Stomach (tissue), 9 donors: ENCODE data around the gene ENC1. TPM values are rescaled to one million over a fixed set of nuclear protein-coding genes. Genes with fewer than 3 reads are reported as not detected.
A peak's percentile ranks its signal among the peaks of the same experiment; 100 is the strongest.

ENCODE experiments used
- DNase-seq, 2 donors: peaks; one replicate each; pipeline versions ENCODE4 v3.0.0 to v3.0.0-alpha.2; 2013 to 2019
- H3K27ac ChIP-seq, 5 donors: fragments of 200-600 bp in 4 of 5; sonication (generic) in 4 of 5; one replicate each; pipeline ENCODE4 v1.5.1; 2013 to 2019; ENCODE audit warnings: mild to moderate bottlenecking in 1 of 5, moderate library complexity in 1 of 5
- H3K27me3 ChIP-seq, 3 donors: fragments of 200-600 bp; sonication (generic); one replicate each; pipeline ENCODE4 v1.5.1; 2017 to 2019; ENCODE audit warnings: mixed run types in 1 of 3
- H3K36me3 ChIP-seq, 4 donors: fragments of 200-600 bp; sonication (generic); 1 replicate in 3 of 4; 2 replicates in 1 of 4; pipeline ENCODE4 v1.5.1; 2016 to 2019
- H3K4me1 ChIP-seq, 4 donors: fragments of 200-600 bp; sonication (generic); one replicate each; pipeline ENCODE4 v1.5.1; 2016 to 2019
- H3K4me3 ChIP-seq, 4 donors: fragments of 200-600 bp; sonication (generic) in 3 of 4; one replicate each; pipeline ENCODE4 v1.5.1; 2016 to 2019; ENCODE audit warnings: mild to moderate bottlenecking in 1 of 4
- H3K9me3 ChIP-seq, 4 donors: fragments of 200-600 bp; sonication (generic); one replicate each; pipeline ENCODE4 v1.5.1; 2016 to 2019
- EP300 ChIP-seq: sonication (generic); formaldehyde crosslinking; IDR thresholded peaks from one replicate; pipeline ENCODE4 v1.6.1; 2017; ENCODE audit warnings: antibody characterized with exemption
- POLR2A ChIP-seq, 4 donors: fragments of 450-650 bp; IDR thresholded peaks; one replicate each; pipeline ENCODE4 v1.6.1; 2016; ENCODE audit warnings: antibody characterized with exemption in 4 of 4, control low read depth in 2 of 4, mild to moderate bottlenecking in 1 of 4, moderate library complexity in 1 of 4
- POLR2AphosphoS5 ChIP-seq, 3 donors: sonication (generic); formaldehyde crosslinking; IDR thresholded peaks; one replicate each; pipeline ENCODE4 v1.6.1; 2016; ENCODE audit warnings: antibody characterized with exemption in 3 of 3
- WGBS, 5 donors: extraction: QIAGEN DNeasy Blood & Tissue Kit in 3 of 5; methylation state at CpG; one replicate each; pipeline versions ENCODE4 v1.1.5 to v1.1.7; 2013 to 2018; 5-methylcytosine and 5-hydroxymethylcytosine counted together
- intact Hi-C: fragments of 100-400 bp; cut with DNase I; formaldehyde crosslinking; loops from one replicate; pipeline ENCODE4 v1.15.1; 2023; ENCODE audit warnings: low total_unique reads
- polyA plus RNA-seq, 3 donors: library from polyadenylated mRNA; stranded (reverse); fragments of 200-250 nt; gene quantifications; one replicate each; pipeline ENCODE4 v1.2.3, GENCODE V29; 2013
- total RNA-seq, 5 donors: library from RNA; depleted of rRNA; stranded (reverse); fragments of >200 nt; gene quantifications; one replicate each; pipeline versions ENCODE4 v1.1.0 to v1.2.3, GENCODE V29; 2014 to 2016
- TF ChIP-seq, protein P1 (sequence below), 7 experiments: fragments of 450-650 bp in 4 of 7; fragments of 200-600 bp in 3 of 7; sonication (generic) in 3 of 7; IDR thresholded peaks; one replicate each; pipeline ENCODE4 v1.5.1; 2016 to 2019; ENCODE audit warnings: antibody characterized with exemption in 7 of 7, control low read depth in 2 of 7, mild to moderate bottlenecking in 1 of 7
- donor health status: healthy with polysubstance abuse.
- donor health status: Bipolar disorder and iron deficiency.
- donor health status: healthy.

The ENC1 gene
- total and polyA plus RNA-seq, 8 donors, result 3.5 to 136 (median 14.0) TPM

DNA sequence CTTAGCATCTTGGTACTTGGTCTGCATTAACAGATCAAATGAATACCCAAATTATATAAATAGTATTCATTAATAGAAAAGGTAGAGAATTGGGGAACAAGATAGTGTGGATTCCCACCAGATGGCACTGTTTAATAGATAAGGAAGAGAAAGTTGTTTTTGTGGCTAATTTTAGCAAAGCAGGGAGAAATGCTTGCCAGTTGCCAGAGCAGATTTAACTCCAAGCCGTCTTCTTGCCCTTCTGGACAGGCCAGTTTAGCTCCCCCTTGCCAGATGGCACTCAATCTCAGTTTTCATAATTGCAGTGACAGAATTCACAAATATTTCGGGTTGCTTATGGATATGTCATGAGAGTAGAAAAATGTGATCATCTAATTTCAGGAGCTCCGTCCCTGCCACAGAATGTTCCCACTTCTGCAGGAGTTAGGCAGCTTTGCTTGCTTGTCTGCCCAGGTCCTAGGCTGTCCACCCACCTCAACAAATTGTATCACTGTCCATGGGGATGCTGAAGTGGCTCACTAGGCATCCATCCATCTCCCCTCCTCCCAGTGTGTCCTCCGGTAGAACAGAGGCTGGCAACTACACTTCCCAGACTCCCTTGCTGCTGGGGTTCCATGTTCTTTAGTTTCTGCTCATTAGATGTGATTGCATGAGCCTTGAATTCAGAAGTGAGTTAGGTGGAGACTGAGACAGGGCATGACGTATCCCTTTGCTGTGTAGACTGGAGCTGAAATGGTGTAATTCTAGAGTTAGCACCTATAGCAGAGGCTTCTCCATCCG is 32.7 kb upstream of the ENC1 start:
- peaks cover 0 to 13% (median 2%) of the 10 kb centered on the region in 4 donors for H3K4me1 ChIP-seq
- TF ChIP-seq, protein P1, sequence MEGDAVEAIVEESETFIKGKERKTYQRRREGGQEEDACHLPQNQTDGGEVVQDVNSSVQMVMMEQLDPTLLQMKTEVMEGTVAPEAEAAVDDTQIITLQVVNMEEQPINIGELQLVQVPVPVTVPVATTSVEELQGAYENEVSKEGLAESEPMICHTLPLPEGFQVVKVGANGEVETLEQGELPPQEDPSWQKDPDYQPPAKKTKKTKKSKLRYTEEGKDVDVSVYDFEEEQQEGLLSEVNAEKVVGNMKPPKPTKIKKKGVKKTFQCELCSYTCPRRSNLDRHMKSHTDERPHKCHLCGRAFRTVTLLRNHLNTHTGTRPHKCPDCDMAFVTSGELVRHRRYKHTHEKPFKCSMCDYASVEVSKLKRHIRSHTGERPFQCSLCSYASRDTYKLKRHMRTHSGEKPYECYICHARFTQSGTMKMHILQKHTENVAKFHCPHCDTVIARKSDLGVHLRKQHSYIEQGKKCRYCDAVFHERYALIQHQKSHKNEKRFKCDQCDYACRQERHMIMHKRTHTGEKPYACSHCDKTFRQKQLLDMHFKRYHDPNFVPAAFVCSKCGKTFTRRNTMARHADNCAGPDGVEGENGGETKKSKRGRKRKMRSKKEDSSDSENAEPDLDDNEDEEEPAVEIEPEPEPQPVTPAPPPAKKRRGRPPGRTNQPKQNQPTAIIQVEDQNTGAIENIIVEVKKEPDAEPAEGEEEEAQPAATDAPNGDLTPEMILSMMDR (IDR thresholded peaks at IDR 0.05), result peak in 3 of 7 experiments; percentile 14 to 20 (median 15)
- no peak for TF ChIP-seq EP300
- H3K27ac ChIP-seq, result no peak overlapping the region
- intact Hi-C loops, result no loop called here
- WGBS, 5 donors, result 52 to 68% (median 60%) methylated on average over 6 of the region's 6 CpGs
- no peaks in the 10 kb centered on the region for H3K36me3 ChIP-seq
- DNase-seq, result peak in 1 of 2 donors; percentile 63
- peak overlapping the region; percentile 8 to 19 (median 16) for H3K4me3 ChIP-seq
- H3K9me3 ChIP-seq, result no peaks in the 10 kb centered on the region
- no peaks in the 10 kb centered on the region for H3K27me3 ChIP-seq

- H3K36me3 ChIP-seq, result no peaks in the 10 kb centered on the region
- no peak for TF ChIP-seq POLR2AphosphoS5 (IDR thresholded peaks at IDR 0.05)
- no peak for TF ChIP-seq EP300
- no peak for TF ChIP-seq POLR2A (IDR thresholded peaks at IDR 0.05)
- TF ChIP-seq, protein P1 (IDR thresholded peaks at IDR 0.05), result no peak
- H3K27ac ChIP-seq, result no peak overlapping the region
- H3K4me3 ChIP-seq, result no peak overlapping the region
- intact Hi-C loops, result no loop called here
- no peaks in the 10 kb centered on the region for H3K27me3 ChIP-seq
- H3K9me3 ChIP-seq, result no peaks in the 10 kb centered on the region
- WGBS, 5 donors, result 54 to 78% (median 67%) methylated on average over 5 of the region's 5 CpGs
- peaks cover 0 to 13% (median 2%) of the 10 kb centered on the region in 4 donors for H3K4me1 ChIP-seq
- DNase-seq, result no peak
Observed at GRCh38 chr5:74672215-74672877, 31.8 kb upstream of the ENC1 start.

GRCh38 chr5:74670396-74671038 is 30.0 kb upstream of the ENC1 start:
- Histone ChIP-seq H3K27me3 (no peaks in the 10 kb centered on the region), H3K4me1 (peaks cover 0 to 13% (median 2%) of the 10 kb centered on the region in 4 donors), H3K36me3 (no peaks in the 10 kb centered on the region), H3K4me3 (no peak overlapping the region), H3K27ac (no peak overlapping the region), H3K9me3 (no peaks in the 10 kb centered on the region)
- TF ChIP-seq, protein P1 (IDR thresholded peaks at IDR 0.05), result no peak
- no peak for TF ChIP-seq POLR2AphosphoS5 (IDR thresholded peaks at IDR 0.05)
- no peak for DNase-seq
- 78 to 94% (median 86%) methylated on average over 8 to 11 of the region's 11 CpGs for WGBS, 5 donors
- intact Hi-C loops, result no loop called here

DNA sequence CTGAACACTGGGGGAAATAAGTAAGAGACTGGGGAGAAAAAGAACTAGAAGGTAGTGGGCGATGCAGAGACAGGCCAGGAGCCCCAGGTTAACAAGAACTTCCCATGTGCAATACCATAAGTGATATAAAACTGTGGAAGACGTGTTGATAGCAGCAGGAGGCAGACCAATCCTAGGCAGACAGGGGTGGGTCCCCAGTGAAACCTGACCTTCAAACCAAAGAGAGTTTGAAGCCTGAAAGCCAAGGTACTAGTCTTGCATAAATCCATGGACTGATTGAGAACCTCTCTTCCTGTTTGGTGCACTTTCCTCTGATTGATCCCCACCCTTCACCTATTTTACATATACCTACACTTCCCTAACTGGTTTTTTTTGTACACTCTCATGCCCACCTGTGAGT is 29.3 kb upstream of the ENC1 start:
- intact Hi-C loops, result no loop called here
- no peak overlapping the region for H3K4me3 ChIP-seq
- 71 to 86% (median 84%) methylated on average over 2 of the region's 2 CpGs for WGBS, 5 donors

More for the DNA sequence above, 29.3 kb upstream of the ENC1 start:
- Histone ChIP-seq H3K9me3 (no peaks in the 10 kb centered on the region), H3K27ac (no peak overlapping the region), H3K27me3 (no peaks in the 10 kb centered on the region), H3K36me3 (no peaks in the 10 kb centered on the region), H3K4me1 (peaks cover 0 to 13% (median 2%) of the 10 kb centered on the region in 4 donors)
- no peak for DNase-seq
- no peak for TF ChIP-seq POLR2A (IDR thresholded peaks at IDR 0.05)
- TF ChIP-seq, protein P1 (IDR thresholded peaks at IDR 0.05), result no peak
